ENCODE measurements around the gene AKT1S1.

AKT1S1 gene

DNA sequence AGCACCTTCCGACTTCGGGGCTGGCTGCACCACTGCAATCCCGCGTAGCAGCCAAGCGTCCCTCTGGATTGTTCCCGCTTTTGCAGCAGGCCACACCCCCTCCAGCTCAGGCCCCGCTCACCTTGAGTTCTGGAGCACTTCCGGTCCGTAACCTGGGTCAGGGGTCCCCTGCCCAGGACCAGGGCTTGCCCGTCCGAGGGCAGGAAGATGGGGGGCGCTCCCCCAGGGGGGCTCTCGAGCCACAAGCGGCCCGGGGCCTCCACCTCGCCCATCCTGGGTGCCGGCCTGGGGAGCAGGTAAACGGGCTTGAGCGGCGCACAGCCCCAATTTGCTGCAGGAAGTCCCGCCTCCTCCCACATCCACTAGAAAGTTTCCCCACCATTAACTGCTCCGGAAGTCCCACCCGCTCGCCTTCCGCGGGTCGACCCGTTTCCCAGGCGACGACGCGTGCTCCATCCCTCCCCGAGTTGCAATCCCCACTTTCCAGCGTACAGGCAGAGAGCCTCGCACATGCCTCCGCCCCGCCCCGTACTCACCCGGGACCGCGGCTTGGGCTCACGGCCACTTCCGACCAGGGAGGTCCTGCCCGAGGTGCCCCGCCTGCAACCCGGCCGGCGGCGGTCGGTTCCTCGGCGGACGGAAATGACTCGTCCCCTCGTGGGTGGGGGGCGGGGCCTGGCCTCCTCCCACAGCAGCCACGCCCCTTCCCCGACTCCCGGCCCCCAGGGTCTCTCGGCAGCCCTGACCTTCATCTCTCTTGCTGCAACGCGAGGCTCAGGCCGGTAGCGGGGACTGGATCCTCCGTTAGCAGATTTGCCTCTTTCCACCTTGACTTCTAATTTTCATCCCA, 10.0 kb downstream of the AKT1S1 start, which contains the start of gene PNKP:
Gene PNKP (minus strand): TSS at position 644 of the 850 bp plus-strand sequence. CDS start 372 bp downstream, at position 272.
- no peak for DNase-seq

DNA sequence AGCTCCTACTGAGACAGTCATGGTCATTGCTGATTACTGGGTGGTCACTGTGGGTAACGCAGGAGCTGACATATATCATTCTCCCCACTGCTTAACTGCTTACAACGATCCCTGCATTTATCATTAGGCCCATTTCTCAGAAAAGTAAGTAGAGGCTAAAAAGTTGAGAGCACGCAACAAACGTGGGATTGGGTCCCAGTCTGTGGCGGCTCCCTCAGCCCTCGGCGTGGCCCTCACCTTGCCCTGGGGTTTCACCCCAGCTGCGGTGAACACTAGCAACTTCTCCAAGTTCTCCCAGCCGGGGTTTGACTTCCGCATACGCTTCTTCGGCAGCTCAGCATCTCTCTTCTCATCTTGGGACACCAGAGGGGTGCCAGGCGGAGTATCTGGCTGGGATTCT, 12.3 kb downstream of the AKT1S1 start:
- no peak for DNase-seq

DNA sequence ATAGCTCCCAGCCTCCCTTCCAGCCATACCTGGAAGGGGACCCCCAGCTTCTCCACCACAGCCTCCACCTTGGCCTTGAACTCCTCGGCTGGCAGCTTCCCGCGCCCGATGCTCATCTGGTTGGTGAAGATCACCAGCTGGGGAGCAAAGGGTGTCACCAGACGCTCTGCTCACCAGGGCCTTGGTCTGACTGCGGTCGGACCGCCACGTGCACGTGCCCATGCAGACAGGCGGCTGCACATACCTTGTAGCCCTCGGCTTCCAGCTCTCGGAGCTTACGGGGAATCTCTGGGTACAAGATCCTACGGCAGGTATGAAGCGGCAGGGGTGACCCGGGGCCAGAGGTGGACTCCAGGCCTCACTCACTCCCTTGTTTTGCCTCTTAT, 13.2 kb downstream of the AKT1S1 start:
- DNase-seq = no peak

DNA sequence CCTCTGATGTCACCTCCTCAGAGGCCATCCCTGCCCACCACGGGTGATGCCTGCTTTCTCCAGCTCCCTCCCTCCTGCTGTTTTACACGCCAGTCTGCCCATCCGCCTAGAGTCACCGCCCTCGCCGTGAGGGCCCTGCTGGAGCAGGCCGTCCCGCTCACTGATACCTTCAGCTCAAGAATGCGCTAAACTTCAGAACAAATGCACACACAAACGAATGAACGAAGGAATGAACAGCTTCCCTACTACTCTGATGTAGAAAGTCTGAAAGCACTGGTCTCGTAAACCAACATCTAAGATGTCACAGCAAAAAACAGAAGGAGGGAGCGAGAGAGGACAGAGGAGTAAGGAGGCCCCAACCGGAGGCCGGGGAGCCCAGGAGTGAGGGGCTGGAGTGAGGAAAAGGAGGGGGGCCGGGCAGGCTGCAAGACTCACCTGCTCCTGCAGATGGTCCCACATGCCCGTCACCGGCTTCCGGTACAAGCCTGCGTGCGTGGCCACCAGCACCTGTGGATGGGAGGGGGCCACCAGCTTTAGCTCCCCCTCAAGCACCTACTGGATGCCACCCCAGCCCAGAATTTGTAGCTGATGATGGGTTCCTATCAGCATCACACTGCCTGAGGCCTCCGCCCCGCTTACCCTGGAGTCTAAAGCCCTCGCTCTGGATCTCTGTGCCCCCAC, 13.8 kb downstream of the AKT1S1 start:
- DNase-seq = no peak

DNA sequence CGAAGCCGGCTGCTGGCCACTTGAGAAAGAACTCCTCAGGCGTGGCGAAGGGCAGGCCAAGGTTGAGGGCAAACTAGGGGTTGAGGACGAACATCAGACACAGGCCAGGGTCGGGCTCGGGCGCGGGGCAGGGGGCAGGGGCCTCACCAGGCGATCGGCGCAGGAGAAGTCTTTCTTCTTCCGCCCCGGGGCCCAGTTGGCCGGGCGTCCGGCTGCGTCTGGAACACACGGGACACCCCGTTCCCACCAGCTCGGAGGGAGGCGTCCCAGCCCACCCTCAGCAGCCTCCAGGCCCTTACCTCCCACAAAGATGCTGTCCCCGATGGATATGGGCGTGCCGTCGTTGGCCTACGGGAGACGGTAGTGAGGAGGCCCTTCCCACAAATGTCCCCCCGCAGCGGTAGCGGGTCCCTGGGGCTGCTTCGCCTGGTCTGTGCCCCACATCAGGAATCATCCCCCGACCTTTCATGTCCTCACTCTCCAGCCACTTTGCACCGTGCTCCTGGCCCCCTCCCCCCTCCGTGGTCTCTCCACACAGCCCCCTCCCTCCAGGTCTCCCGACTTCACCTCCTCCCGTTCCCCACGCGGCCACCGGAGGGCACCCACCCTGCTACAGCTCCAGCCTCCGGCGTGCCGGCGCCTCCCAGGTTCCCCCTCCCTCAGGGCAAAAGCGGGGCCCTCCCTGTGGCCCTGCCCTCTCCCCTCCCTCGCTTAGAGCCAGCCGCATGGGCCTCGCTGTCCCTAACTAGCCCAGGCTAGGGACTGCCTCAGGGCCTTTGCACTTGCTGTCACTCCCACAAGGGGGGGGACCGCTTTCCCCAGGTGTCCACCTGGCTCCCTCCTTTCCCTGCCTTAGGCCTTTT, 14.5 kb downstream of the AKT1S1 start:
- DNase-seq = no peak

DNA sequence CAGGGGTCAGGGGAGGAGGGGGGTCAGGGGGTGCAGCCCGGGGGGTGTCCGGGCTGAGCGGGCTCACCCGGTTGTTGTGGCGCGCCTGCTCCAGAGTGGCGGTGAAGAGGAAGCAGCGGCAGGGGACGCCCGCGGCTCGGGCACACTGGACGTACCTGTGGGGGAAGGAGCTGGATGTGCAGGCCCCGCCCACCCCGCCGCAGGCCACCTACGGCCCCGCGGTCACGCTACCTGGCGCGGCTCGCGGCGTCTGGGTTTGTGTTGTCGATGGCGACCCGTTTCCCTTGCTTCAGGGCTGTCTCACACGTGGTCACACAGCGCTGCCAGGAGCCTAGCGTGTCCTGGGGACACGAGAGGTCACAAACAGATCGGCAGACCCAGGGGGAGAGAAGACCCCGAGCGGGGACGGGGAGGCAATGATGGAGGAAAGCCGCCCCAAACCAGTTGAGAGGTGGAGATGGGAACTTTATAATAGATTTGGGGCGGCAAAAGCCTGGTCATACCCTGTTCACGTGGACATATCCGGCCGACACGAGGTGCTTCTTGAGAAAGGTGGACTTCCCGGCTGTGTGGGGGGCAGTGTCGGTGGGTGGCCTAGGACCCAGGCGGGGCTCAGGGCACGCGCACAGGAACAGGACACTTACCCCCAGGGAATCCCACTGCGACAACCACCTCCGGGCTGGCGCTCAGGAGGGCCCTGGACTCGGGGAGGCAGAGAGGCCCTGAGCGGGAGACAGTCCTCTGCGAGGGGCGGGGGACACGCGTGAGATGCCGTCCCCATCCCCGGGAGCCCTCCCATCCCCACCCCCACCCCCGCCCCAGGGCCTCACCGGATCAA, 15.4 kb downstream of the AKT1S1 start:
- DNase-seq = no peak

DNA sequence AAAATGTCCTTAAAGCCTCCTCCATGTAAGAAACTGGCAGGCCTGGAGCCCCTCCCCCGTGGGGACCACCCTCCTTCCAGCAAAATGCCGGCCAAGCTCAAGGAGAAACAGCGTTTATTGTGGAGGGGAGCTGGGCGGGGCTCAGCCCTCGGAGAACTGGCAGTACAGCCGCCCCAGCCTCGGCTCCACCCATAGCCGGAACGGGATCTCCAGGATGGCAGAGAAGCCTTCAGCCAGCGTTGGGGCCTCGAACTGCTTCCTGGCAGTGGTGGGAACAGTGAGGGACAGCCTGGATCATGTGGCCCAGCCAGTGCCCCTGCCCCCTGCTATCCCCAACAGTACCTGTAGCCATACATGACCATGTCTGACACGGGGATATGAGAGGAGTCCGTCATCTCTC, 16.0 kb downstream of the AKT1S1 start:
- no peak for DNase-seq

DNA sequence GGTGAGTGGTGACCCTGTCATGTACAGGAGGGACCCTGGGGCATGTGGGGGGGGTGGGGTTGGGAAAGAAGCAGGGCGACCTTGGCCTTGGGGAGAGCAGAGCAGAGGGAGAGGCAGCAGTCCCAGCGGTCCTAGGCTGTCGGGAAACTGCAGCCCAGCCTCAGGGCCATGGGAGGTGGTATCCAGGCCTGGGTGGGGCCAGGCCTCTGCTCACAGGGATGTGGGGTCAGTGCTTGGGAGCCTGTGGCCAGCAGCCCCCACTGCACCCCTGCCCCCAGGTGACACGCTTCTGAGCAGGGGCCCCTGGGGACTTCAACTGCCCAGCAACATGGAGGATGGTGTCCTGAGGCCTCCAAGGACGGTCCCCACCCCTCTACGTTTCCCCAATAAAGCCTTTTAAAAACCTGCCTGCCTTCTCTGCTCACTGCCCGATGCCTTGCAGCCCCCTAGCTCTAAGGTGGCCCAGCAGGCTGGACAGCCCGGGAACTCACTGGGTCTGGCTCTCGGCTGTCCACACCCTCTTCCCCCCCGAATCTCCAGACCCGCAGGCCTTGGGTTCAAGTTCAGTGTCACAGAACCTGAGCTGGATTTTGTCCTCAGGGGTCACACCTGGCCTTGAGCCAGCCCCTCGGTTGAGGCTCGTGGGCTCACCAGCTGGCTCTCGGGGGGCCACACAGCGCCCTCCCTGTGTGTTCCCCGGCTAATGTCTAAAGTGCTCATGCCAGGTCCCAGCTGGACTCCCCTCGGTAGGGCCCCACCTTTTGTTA, 16.6 kb downstream of the AKT1S1 start:
- DNase-seq = no peak

DNA sequence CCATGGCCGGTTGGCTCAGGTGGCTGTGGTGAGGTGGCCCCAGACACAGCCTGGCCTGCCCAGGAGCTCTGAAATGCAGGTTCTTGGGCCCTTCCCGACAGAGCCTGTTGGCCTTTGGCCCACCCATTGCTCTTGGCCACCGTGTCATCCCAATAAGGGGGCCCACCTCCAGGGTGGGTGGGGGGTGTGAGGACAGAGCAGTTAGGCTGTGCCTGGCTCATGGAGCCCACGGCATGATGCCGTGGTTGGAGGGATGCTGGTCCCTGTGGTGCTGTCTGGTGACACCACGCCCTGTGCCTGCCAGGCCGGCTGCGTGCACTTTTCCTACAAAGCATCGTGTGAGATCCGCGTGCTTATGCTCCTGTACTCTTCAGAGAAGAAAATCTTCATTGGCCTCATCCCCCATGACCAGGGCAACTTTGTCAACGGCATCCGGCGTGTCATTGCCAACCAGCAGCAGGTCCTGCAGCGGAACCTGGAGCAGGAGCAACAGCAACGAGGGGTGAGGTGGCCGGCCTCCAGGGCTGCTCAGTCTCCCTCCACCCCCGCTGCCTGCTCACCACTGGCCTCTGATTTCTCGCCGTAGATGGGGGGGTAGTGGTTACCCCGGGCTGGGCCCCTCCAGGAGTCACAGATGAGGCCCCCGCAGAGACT, 17.3 kb downstream of the AKT1S1 start:
- no peak for DNase-seq

DNA sequence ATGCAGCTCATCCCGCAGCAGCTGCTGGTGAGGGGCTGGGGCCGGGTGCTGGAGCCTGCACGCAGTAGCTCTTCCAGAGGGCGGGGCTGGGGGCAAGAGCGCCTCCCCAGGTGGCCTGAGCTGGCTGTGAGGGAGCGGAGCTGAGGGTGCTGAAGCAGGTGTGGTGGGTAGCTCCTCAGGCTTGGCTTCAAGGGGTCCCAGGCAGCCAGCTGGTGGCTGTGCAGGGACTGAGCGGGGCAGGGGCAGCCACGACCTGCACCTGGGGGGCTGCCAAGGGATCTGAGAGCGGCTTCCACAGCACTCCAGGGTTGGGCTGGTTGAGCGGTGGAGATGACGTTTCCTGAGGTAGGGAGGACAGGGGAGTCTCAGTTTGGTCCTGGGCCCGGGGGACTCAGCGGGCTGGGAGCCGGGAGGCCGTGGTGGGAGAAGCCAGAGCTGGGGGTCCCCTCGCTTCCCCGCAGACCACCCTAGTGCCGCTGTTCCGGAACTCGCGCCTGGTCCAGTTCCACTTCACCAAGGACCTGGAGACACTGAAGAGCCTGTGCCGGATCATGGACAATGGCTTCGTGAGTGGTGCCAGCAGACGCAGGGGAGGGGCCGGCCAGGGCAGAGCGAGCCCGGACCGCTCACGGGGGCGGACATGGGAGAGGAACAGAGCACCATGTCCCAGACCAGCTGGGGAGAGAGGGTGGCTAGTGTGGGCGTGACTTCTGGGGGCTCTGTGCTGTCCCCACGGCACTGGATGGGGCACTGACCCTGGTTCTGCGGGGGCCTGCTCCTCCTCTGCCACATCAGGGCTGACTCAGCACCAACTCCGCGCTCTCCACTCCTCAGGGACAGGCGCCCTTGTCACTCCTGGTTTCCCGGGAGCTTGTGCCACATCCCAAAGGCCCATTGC, 18.8 kb downstream of the AKT1S1 start:
- no peak for DNase-seq

DNA sequence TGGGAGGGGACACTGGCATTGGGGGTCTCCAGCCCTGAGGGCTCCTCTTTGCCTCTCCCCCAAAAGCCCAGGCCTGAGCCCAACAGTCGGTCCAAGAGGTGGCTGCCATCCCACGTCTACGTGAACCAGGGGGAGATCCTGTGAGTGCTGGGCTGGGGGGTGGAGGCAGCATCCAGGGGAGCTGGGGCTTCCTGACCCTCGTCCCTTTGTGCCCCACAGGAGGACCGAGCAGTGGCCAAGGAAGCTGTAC, 19.4 kb downstream of the AKT1S1 start:
- no peak for DNase-seq

DNA sequence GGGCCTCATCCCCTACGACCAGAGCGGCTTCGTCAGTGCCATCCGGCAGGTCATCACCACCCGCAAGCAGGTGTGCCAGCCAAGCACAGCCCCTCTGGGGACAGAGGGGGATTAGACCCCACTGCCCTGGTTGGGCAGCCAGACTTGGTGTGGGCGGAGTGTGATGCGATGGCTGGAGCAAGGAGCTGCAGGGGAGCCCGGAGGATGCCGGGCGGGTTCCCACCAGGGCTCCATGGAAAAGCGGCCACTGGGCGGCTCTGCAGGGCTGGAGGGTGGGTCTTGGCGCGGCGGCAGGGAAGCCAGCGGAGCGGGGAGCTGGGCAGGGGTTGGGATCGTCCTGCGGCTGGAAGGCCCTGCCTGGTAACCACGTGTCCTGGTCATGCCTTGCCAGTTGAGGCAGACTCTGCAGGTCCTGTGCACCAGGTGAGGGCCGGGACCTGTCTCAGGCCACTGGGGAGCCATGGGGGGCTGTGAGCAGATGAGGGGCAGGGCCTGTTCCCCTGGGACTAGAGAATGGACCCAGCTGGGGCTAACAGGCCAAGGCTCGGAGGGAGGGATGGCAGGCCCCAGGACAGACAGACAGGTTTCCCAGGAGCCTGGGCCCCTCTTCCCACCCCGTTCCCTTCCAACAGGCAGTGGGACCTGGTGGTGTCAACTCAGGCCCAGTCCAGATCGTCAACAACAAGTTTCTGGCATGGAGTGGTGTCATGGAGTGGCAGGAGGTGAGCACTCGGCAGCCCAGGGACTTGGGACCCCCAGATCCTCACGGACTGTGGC, 19.9 kb downstream of the AKT1S1 start:
- DNase-seq = no peak

DNA sequence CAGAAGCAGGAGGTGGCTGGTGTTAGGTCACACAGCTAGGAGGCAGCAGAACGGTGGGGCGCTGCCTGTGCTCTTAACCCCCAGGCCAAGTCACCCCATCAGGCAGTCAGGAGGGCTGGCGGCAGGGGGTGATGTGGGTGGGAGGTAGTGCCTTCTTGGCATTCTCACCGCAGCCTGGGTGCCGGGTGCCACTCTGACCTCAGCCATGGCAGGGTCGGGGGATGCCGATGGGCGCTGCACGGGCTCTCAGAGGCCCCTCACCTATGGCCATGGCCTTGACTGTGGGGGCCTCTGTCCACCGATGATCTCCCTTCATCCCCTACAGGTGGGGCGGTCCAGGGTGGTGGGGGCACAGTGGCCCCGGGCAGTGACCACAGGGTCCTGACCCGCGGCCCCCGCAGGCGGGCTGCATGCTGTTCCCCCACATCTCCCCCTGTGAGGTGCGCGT, 20.6 kb downstream of the AKT1S1 start:
- no peak for DNase-seq

DNA sequence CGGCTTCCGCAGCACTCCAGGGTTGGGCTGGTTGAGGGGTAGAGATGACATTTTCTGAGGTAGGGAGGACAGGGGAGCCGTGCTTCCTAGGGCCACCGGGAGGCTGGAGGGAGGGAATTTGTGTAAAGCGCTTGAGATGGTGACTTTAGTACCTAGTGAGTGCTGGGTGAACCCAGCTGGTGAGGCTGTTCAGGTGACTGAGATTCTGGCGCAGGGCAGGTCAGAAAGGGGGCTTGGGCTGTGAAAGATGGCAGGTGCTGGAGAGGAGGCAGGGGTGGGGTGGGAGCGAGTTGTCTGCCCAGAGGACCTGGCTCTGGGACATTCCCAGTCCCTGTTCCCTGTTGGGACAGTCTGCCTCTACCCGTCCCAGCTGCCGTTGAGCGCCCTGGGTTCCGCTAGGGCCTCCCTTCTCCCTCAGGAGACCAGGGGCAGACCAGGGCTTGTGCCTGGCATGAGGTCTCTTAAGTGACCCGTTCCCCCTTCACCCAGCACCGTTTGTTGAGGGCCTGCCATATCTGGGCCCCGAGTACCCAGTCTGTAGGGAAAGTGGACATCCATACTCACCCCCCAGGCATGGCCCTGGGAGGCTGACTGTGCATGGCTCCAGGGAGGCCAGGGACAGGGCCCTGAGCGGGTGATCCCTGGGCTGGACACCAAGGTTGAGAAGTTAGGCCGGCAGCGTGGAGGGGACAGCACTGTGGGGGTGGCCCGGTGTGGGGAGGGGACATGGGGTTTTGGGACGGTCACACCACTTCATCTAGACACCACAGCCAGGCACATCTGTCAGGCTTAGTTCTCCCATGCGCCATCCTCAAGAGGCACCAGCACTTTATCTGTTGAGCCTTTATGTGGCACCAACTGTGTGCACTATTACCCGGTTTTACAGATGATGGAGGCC, 21.2 kb downstream of the AKT1S1 start:
- no peak for DNase-seq

DNA sequence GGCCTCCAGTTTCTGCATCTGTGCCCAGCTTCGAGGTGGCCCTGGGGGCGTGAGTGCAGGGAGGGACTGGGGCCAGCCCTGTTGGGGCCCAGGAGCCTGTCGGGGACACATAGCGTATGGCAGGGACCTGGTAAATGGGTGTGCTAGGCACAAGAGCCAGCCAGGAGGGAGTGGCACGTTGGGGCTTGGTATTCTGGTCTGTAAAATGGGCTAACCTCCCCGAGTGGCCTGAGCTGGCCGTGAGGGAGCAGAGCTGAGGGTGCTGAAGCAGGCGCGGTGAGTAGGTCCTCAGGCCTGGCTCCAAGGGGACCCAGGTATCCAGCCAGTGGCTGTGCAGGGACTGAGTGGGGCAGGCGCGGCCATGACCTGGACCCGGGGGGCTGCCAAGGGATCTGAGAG, 21.9 kb downstream of the AKT1S1 start:
- no peak for DNase-seq

DNA sequence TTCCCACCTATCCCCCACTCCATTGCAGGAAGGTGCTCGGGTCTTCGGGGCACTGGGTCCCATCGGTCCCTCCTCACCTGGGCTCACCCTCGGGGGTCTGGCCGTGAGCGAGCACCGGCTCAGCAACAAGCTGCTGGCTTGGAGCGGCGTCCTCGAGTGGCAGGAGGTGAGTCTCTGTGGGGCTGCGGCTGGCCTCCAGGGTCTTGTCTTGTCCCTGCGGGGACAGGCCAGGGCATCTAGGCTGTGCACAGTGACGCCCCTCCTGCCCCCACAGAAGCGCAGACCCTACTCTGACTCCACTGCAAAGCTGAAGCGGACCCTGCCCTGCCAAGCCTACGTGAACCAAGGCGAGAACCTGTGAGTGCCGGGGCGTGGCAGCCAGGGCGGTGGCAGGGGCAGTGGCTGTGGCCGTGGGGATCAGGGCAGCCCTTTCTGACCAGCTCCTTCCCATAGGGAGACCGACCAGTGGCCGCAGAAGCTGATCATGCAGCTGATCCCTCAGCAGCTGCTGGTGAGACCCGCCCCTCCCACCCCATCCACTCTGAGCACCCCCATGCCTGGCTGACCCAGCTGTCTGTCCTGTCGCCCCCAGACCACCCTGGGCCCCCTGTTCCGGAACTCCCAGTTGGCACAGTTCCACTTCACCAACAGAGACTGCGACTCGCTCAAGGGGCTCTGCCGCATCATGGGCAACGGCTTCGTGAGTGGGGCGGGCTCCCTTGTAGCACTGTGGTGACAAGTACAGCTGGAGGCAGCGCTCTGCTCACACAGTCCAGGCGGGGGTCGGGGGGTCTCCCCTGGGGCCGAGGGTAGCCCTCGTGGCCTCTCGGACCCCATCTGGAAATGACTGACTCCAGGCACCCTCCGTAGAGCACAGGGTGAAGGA, 22.5 kb downstream of the AKT1S1 start:
- no peak for DNase-seq

DNA sequence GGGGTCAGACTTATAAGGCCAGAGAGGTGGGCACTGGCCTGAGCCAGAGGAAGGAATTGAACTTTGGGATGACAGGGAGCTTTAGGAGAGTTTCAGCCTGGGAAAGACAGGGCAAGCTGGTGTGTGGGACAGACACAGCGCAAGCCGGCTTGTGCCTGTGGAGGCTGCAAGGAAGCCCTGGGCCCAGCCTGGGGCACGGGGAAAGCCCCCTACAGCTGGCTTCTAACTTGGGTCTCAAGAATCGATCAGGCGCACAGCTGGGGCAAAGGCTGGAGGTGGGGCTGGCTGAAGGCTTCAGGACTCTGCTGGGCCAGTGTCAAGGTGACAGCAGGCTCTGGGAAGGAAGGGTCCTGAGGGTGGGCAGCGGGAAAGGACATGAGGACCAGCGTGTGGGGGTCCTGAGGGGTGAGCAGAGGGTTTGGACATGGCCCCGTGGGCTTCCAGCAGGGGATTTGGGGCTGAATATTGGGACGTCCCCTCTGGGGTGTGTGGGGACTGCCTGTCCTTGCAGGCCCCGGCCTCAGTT, 23.2 kb downstream of the AKT1S1 start:
- no peak for DNase-seq
